ENCODE measurements around the gene HNRNPA1. TPM values are rescaled to one million over a fixed set of nuclear protein-coding genes. Genes with fewer than 3 reads are reported as not detected.

Gene HNRNPA1
- total RNA-seq, 1 donor from 2014 or later = 3,205 TPM

GRCh38 chr12:54331461-54331860 lies 50.9 kb downstream of the HNRNPA1 start:
- no peak for TF ChIP-seq CTCF (conservative IDR thresholded peaks at IDR 0.05)
- Mint-ChIP-seq H3K36me3 (ENCODE audit: low read depth) (no peaks in the 10 kb centered on the region), H3K4me3 (peak overlapping the region; percentile 22), H3K9me3 (no peaks in the 10 kb centered on the region), H3K27me3 (ENCODE audit: low read depth) (no peaks in the 10 kb centered on the region), H3K27ac (ENCODE audit: unreplicated experiment) (no peak overlapping the region), H3K4me1 (peaks cover 55% of the 10 kb centered on the region)
- DNase-seq (ENCODE audit: low read depth, low spot score) = no peak

DNA sequence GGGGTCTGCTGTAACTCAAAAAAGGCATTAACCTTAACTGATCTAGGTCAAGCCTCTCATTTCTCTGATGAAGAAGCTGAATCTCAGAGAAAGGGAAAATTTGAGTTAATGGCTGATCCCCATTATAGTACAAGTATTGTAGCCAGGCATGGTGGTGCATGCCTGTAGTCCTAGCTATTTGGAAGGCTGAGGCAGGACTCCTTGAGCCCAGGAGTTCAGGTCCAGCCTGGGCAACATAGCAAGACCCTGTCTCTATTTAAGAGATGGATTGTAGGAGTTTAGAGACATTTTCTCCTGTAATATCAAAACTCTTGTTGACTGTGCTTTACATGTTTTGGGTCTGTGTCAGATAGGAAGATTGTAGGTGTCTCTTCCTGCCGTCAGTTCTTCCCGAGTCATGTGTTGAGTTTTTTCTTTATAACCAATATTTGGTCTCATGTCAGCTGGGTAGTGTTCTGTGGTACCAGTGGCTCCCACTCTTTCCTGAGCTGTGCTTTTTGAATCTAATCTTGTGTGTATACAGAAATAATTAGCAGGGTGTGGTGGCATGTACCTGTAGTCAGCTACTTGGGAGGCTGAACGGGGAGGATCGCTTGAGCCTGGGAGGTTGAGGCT lies 53.0 kb downstream of the HNRNPA1 start:
- peaks cover 66% of the 10 kb centered on the region for H3K4me1 Mint-ChIP-seq

More for the DNA sequence above, 53.0 kb downstream of the HNRNPA1 start:
- no peaks in the 10 kb centered on the region for H3K9me3 Mint-ChIP-seq
- peak overlapping the region; percentile 50 for H3K27ac Mint-ChIP-seq (ENCODE audit: unreplicated experiment)
- no peaks in the 10 kb centered on the region for H3K27me3 Mint-ChIP-seq (ENCODE audit: low read depth)
- no peaks in the 10 kb centered on the region for H3K36me3 Mint-ChIP-seq (ENCODE audit: low read depth)
- TF ChIP-seq CTCF (conservative IDR thresholded peaks at IDR 0.05) = no peak
- H3K4me3 Mint-ChIP-seq = no peak overlapping the region
- DNase-seq (ENCODE audit: low read depth, low spot score) = no peak

Other genes starting within 250 kb of the HNRNPA1 start
- 3.5 and 3.8 TPM in 2 replicates for gene HOXC5, start 247.7 kb upstream of the HNRNPA1 start, total RNA-seq
- 5.6 and 8.3 TPM in 2 replicates for gene HOXC4, start 226.9 kb upstream of the HNRNPA1 start, total RNA-seq
- gene SMUG1, start 91.7 kb upstream of the HNRNPA1 start, total RNA-seq = 36.9 and 38.6 TPM in 2 replicates
- gene CBX5, start 604 bp upstream of the HNRNPA1 start, total RNA-seq = 369 and 401 TPM in 2 replicates
- gene NFE2, start 20.3 kb downstream of the HNRNPA1 start, total RNA-seq = 0.32 TPM in 1 of 2 replicates, not detected in the other
- gene COPZ1, start 44.4 kb downstream of the HNRNPA1 start, total RNA-seq = 148 and 160 TPM in 2 replicates
- gene GPR84, start 83.8 kb downstream of the HNRNPA1 start, total RNA-seq = not detected in 2 replicates
- 20.3 and 20.8 TPM in 2 replicates for gene ZNF385A, start 104.0 kb downstream of the HNRNPA1 start, total RNA-seq
- gene ITGA5, start 138.5 kb downstream of the HNRNPA1 start, total RNA-seq = 20.1 and 22.0 TPM in 2 replicates
- not detected in 2 replicates for gene GTSF1, start 192.9 kb downstream of the HNRNPA1 start, total RNA-seq
- gene NCKAP1L, start 217.0 kb downstream of the HNRNPA1 start, total RNA-seq = 0.19 TPM in 1 of 2 replicates, not detected in the other

Measured in neural crest cell (in vitro differentiated cells).